GM18868 (cell line): ENCODE data around the gene CGREF1.
"Not testable (repeated sequence)": the region's sequence is repeated elsewhere in the genome, so short reads cannot be mapped to it uniquely, and the experiment has no call there.

Experiments used
- ATAC-seq: cut with Tn5 transposase; IDR thresholded peaks from one replicate; pipeline ENCODE4 v1.9.1; 2021; ENCODE audit warnings: mild to moderate bottlenecking, moderate library complexity; ENCODE audit not compliant: unreplicated experiment

CGREF1 gene

DNA sequence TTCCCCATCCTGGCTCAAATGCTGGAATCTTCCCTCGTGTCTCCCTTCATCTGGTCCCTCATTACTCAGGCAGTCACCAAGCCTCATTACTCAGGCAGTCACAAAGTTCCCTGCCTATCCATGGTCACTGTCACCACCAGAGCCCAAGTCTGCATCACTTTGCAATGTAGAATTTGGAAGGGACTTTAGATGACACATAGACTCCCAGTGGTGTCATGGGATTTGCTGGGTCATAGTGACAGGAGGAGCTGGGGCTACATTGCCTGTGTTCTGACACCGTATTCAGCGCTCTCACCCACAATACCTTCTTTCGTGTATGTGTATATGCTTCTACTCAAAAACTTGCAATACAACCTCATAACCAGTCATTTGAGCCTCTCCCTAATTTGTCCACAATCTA is 42.6 kb downstream of the CGREF1 start:
- no peak for ATAC-seq

DNA sequence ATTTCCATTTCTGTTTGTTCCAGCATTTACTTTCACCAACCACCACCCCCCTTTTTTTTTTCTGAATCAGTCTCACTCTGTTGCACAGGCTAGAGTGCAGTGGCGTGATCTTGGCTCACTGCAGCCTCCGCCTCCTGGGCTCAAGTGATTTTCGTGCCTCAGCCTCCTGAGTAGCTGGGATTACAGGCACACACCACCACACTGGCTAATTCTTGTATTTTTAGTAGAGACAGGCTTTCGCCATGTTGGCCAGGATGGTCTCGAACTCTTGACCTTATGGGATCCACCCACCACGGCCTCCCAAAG is 43.4 kb downstream of the CGREF1 start:
- not testable (repeated sequence) for ATAC-seq

DNA sequence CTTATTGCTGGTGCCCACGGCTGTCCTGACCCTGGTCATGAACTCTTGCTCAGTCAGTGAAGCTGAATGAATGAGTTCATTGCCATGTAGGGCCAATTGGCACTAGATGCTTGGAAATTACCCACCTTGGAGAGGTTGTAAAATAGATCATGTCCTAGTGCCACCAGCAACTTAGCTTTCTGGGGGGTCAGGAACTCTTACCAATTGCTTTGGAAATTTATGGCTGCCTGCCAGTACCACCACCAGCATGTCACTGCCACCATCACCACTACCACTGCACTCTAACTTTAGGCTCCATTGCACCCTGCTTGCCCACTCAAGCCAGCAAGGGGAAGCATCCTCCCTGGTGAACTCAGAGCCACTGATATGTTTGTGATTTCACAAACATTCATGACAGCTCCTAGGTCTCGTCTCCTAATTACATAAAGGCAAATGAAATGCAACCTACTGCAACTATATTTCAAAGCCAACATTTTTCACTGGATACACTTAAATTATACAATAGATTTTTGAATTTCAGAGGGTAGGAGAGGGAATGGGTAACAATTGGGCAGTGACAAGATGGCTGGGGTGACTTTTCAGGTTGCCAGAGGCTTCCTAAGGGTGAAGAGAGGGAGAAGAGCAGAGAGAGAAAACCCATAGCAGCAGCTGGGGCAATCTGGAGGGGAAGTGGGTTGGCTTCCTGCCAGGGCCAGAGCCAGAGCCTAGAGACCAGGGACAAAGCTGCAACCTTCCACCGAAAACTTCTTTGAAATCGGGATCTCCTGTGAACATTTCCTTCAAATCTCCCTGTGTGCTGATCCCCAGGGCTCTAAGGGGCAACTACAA is 44.0 kb downstream of the CGREF1 start:
- no peak for ATAC-seq

DNA sequence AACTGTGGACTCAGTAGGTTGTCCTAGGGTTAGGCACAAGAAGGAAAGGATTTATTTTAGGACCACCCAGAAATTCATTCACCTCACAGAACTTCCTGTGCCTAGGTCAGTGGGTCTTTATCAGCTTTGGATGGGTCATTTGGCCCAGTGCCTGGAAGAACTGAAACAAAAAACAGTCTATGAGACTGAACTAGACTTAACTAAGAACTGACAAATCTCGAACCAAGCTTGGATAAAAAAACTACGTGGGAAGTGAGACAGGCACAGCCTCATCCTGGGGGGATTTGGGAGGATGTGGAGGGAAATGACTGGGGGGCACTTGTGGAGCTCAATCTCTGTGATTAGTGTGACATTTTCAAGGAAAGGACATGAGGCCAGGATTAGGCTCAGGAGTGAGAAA is 45.1 kb downstream of the CGREF1 start:
- ATAC-seq = no peak

DNA sequence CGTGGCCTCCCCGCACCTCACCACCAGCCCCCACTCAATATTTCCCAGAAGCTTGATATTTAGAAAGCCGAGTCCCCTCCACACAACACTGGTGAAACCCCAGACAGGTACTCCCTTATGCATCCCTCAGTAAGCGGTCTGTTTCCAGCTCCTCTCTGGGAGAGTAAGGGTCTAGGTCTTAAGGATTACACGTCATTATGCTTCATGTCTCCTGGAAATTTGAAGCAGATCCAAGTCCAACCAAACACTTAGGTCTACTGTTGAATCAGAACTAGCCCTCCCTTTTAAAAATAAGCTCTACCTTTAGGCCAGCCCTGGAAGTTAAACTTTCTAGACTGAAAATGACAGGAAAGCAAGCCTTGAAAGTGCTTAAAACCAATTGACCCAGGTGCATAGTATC is 46.0 kb downstream of the CGREF1 start:
- ATAC-seq = no peak

DNA sequence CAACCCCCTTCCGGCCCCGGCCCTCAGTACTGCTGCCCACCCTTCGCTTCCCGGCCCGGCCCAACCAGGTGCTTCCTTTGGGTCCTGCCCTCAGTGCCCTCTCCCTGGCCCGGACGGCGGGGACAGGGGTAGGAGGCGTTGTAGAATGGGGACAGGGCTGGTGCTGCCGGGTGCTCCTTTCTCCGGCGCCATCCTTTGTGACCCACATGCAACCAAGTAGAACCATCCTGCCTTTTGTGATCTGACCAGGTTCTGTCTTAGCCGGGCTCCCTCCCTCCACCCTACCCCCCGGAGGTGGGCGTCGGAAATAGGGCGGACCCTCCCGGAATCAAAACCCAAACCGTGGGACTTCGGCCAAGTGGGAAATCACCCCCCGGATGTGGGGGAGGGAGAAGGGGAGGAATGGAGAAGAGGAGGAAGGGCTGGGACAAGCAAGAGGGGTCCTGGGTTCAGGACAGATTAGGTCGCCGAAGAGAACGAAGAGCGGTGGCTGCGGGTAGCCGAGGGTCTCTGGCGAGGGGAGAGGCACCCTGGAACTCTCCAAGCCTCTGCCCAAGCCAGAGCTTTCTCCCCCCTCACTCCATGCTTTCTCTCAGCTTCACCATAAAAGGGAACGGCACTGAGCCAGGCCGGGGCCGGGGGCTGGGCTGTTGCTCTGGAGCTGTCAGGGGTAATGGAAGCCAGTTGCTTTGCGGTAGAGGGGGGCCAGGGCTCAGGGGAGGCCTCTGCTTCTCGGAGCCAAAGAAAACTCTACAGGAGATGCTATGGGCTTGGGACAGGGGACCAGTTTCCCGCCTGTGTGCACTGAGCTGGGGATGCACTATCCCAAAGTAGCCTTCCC is 46.7 kb downstream of the CGREF1 start:
- peak; percentile 15 for ATAC-seq

DNA sequence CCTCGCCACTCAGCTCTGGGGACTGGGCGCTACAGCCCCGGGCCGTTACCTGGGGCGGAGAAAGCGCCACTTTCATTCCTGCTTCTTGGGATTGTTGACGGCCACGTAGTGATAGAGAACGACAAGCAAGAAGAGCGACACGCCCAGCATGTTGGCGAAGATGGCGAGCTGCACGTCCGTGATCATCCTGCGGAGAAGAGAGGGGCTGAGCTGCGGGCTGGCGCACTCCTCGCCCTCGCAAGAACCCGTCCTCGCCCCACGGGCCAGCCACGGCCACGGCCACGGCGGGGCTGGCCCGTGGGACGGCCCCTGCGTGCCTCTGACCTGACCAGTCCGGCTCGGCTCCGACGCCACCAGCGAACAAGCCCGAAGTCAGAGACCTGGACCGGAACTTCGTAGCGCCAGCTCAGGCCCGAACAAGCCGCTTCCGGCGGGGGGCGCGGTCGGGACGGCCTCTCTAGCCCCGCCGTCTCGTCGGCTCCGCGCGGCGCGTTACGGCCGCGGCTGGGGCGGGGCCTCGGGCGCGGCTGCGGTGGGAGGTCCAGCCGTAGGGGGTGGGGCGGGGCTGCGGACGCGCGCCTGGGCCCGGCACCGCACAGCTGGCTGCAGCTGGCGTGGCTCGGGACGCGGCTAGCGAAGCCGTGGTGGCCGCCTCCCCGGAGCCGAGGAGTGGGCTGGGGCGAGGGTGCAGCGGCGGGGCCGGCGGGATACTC is 47.5 kb downstream of the CGREF1 start, which contains the start of gene OST4:
Gene OST4, minus strand, starts transcription at position 378 of the 713 bp plus-strand sequence.
- peak; percentile 83 for ATAC-seq

DNA sequence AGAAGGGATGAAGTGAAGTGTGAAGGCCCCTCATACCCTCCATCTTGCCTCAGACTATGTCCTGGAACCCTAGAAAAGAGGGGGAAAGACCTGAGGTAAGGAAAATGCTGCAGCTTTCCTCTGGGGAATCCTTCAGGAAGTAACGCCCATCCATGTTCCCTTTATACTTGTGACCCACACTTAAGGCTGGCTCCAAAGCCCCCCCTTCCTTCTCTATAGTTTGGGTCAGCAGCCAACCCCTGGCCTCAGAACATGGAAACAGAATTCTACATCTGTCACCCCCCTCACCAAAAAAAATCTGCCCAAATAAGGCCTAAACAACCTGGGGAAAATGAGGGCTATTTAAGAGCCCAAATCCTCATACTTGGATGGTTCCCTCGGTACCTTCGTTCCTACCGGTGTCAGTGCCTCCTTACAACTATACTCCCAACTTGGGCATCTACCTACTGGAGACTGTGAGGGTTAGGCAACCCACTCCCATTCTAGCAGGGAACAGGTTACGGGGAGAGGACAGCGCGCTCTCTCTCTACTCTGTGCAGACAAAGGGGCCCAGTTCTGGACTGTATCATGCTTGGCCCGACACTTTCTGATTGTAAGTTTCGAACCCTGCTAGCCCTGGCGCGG is 48.2 kb downstream of the CGREF1 start:
- no peak for ATAC-seq

DNA sequence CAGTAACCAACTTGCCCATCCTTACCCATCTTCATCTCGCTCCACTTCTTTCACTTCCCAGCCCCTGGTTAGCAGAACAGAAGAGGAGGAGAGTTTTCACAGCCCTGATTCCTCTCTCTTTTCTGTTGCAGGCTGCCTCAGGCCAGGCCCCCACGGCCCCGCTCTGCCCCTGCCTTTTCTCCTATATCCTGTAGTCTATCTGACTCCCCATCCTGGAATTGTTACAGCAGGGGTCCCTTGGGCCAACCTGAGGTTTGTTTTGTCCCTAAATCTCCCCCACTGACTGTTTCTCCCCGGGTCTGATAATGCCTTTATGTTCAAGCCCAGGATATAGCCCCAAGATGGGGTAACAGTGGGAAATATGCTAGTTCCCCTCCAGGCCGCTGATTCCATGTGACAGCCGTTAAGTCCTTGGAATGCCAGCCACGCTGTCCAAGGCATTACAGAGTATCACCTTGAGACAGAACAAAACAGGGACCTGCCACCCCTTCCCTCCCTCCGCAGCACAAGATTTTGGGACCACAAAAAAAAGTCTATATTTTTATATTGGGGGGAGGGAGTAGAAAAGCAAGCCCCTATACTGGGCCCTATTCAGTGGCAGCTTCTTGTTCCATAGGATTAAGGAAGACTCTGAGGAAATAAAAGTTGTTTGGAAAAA is 48.8 kb downstream of the CGREF1 start:
- no peak for ATAC-seq

DNA sequence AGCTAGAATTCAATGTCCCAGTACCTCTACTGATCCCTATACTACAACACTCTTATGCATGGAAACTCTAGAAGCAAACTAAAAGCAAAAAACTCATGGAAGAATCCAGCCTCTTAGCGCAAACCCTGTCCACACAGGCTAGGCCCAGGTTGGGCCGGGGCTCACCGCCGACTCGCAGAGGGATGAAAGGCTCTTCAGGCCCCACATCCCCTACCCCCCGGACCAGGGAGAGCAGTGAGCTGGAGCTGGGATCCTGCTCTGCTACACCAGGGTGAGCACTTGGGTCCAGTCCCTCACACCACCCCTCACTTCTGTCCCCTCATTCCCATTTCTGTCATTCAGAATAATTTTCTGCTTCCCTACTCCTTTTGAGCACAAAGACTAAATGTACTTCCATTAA is 49.5 kb downstream of the CGREF1 start:
- no peak for ATAC-seq

DNA sequence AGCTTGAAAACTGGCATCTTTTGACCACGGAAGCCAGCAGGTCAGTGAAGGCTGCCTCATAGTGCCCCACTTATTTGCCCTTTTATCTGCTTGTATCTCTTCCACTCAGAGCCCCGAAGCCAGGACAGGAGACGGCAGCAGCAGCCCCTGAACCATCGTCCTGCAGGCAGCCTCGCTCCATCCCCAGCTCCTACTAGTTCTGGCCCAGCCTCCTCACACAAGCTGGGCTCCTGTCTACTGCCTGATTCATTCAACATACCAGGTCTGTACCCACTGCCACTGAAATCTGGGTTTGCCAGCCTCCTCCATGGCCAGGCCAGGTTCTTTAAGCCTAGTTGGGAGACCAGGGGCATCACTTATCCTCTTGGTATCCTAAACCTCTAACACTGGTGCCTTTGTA is 51.5 kb downstream of the CGREF1 start:
- ATAC-seq = no peak

DNA sequence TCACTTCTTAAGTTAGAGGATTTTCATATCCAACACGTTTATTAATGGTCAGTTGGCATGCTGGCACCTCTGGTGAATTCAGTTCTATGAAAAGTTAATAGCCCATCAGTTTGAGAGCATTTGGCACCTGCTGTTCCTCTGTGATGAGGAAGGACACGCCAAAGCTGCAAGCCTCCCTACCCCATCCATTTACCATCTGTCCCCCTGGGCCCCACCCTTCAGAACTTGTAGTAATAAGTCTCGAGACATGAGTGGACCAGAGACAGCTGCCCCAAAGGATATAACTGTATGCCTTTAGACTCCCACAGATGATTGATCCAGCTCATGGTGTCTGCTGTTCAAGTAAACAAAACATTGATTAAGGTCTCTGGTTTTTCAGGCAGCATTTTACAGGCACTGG is 53.8 kb downstream of the CGREF1 start:
- no peak for ATAC-seq

DNA sequence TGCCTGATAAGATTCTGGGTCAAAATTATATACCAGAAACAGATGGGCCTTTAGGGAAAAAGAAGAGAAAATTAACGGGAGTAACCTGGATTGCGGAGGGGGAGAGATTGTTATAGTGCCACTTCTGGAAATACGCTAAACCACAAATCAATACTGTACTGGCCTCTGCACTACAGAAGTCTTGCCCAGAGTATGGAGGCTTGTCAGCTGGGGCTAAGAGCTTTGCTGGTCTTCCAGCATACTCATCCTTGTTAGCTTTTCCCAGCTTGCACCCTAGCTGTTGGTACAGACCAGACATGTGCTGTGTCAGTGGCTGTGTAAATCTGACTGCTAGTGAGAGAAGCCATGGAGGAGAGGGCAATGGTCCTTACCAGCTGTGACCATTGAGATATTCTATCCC is 58.6 kb downstream of the CGREF1 start:
- no peak for ATAC-seq

DNA sequence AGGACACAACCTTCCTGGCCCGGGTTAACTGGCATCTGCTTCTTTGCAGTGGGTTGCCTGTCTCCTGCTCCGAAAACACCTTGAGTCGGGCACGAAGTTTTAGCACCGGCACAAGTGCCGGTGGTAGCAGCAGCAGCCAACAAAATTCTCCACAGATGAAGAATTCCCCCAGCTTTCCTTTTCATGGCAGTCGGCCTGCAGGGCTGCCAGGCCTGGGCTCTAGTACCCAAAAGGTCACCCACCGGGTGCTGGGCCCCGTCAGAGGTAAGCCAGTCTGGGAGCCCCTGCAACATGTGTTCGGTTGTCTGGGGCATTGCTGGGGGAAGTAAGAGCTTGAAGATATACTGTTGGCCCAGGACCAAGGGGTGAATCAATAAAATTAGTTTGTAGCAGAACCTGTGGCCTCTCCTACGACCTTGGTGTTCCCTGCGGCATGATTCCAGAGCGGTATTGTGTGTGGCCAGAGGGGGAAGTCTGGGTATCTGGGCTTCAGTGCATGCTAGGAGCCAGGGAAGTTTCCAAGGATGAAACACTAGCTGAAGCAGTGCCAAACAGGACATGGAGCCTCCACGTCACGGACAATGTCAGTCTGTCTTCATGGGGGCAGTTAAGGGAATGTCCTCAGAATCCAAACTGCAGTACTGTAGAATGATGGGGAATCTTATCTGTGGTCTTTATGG is 59.6 kb downstream of the CGREF1 start:
- ATAC-seq = no peak

DNA sequence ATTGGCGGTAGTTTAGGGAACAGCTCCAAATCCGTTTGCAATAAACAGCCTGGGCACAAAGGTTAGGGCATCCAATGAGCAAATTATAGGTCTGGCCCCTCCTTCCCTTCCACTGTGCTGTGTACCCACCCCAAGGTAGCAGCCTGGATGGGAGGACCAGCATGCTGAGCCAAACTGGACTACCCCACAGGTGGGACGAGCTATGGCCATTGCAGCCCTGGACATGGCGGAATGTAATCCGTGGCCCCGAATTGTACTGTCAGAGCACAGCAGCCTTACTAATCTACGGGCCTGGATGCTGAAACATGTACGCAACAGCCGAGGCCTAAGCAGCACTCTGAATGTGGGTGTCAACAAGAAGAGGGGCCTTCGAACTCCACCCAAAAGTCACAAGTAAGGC is 60.7 kb downstream of the CGREF1 start:
- no peak for ATAC-seq

DNA sequence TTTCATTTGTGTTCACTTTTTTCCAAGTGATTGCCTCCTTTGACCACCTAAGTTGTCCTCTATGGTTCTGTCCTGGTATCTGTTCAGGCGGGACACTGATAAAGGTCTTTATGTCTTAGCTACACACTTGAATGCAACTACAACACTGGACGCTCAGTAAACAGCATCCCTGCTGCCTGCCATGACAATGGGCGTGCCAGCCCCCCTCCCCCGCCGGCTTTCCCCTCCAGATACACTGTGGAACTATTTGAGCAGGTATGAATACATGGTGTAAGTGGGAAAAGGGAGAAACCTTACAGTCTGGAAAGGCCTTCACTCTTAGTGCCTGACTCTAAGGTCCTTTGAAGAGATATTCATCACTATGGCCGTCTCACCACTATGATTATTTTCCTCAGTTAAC is 61.7 kb downstream of the CGREF1 start:
- ATAC-seq = no peak

DNA sequence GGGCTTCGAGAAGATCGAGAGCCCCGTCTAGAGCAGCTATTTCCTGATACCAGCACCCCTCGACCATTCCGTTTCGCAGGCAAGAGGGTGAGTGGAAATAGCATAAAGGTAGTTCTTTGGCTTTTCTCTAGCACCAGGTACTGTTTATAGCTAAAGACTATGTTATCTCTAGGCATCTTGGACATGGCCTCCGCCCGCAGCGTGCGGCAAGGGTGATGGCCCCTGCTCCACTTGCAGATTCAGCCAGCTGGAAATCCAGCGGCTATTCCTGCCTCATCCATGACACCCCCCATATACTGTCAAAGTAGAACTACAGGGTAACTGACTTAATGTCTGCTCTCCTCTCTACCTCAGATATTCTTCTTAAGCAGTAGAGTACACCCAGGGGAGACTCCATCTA is 64.2 kb downstream of the CGREF1 start:
- no peak for ATAC-seq

DNA sequence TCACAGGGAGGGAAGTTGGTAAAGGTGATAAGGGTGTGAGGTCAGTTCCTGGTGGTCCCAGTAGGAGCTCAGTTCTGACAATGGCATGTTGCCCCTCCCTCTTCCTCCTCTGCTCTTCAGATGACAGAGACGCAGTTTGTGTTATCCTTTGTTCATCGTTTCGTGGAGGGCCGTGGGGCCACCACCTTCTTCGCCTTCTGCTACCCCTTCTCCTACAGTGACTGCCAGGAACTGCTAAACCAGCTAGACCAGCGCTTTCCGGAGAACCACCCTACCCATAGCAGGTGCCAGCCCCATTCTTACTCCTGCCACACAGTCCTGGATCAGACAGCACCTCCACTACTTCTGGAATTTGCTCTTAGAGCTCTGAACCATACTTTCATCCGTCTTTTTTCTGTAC is 65.2 kb downstream of the CGREF1 start:
- no peak for ATAC-seq

DNA sequence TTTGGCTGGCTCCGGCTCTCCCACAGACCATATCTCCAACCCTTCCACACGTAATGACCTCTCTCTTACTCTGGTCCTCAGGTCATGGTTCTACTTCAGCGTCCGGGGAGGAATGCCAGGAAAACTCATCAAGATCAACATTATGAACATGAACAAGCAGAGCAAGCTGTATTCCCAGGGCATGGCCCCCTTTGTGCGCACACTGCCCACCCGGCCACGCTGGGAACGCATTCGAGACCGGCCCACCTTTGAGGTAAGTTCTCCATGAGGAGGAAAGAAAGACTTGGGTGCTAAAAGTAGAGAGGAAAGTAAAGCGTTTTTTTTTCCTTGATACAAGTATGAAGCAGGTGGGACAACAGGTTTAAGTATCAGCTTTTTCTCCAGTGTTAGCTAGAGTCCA is 65.6 kb downstream of the CGREF1 start:
- no peak for ATAC-seq
